ENCODE measurements around the gene GDI2. TPM values are rescaled to one million over a fixed set of nuclear protein-coding genes. Genes with fewer than 3 reads are reported as not detected.

The GDI2 gene
- total RNA-seq, 1 donor from 2014 or later = 287 TPM

DNA sequence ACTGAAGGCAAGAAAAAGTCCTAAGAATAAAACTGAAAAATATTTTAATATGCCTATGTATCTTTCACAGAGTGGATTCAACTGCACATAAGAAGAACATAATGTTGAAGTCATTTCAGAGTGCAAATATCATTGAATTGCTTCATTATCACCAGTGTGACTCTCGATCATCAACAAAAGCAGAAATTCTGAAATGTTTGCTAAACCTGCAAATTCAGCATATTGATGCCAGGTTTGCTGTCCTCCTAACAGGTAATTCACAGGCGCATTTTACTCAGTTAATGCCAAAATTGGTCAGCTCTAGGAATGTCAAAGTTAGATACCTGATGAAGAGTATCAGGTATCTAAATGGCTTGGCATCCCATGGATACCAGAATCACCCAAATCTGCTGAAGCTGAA, 52.0 kb downstream of the GDI2 start:
- Mint-ChIP-seq H3K27ac (no peak overlapping the region), H3K36me3 (ENCODE audit: insufficient read depth) (peaks cover 37% of the 10 kb centered on the region), H3K27me3 (no peaks in the 10 kb centered on the region), H3K9me3 (ENCODE audit: low read depth) (no peaks in the 10 kb centered on the region), H3K4me3 (ENCODE audit: low read depth) (no peak overlapping the region), H3K4me1 (ENCODE audit: low read depth) (peaks cover 21% of the 10 kb centered on the region)
- DNase-seq (ENCODE audit: low spot score, unreplicated experiment) = no peak
- TF ChIP-seq, protein P1, sequence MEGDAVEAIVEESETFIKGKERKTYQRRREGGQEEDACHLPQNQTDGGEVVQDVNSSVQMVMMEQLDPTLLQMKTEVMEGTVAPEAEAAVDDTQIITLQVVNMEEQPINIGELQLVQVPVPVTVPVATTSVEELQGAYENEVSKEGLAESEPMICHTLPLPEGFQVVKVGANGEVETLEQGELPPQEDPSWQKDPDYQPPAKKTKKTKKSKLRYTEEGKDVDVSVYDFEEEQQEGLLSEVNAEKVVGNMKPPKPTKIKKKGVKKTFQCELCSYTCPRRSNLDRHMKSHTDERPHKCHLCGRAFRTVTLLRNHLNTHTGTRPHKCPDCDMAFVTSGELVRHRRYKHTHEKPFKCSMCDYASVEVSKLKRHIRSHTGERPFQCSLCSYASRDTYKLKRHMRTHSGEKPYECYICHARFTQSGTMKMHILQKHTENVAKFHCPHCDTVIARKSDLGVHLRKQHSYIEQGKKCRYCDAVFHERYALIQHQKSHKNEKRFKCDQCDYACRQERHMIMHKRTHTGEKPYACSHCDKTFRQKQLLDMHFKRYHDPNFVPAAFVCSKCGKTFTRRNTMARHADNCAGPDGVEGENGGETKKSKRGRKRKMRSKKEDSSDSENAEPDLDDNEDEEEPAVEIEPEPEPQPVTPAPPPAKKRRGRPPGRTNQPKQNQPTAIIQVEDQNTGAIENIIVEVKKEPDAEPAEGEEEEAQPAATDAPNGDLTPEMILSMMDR (IDR thresholded peaks at IDR 0.05; ENCODE audit: unreplicated experiment) = no peak

DNA sequence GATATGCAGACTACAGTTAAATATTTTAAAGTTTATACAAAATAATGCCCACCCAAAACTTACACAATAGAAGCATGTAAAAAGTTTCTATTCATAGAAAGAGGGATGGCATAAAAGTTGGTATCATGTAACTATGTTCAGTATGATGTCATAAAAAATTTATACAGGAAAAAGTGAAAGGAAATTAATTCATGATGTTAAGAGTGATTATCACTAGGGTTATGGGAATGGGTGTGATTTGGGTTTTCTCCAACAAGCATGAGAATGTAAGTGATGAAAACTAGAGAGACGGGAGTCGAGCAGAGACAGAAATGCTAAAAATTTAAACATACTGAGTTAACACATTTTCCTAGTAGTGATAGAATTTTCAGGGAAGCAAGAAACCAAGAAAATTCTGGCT, 52.7 kb downstream of the GDI2 start:
- Mint-ChIP-seq H3K27ac (no peak overlapping the region), H3K4me1 (ENCODE audit: low read depth) (peaks cover 15% of the 10 kb centered on the region), H3K27me3 (no peaks in the 10 kb centered on the region), H3K9me3 (ENCODE audit: low read depth) (no peaks in the 10 kb centered on the region), H3K36me3 (ENCODE audit: insufficient read depth) (peaks cover 30% of the 10 kb centered on the region), H3K4me3 (ENCODE audit: low read depth) (no peak overlapping the region)
- DNase-seq (ENCODE audit: low spot score, unreplicated experiment) = no peak
- TF ChIP-seq, protein P1 (IDR thresholded peaks at IDR 0.05; ENCODE audit: unreplicated experiment) = no peak

DNA sequence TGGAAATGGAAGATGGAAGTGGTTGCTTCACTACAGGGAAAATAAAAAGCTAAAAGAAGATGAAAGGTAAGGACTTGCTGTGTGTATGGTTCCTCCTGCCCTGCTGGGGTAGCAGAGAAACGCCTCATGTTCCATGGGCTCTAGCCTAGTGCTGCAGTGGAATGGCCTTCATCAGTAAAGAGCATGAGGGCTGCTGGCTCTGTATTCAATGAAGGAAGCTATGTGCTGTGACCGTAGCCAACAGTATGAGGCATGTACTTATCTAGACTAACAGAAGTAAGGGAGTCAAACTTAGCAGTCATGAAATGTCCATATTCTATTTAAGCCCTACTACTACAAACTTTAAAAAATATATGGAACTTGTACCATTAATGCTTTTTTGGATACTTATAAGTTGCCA, 54.3 kb downstream of the GDI2 start:
- Mint-ChIP-seq H3K27me3 (no peaks in the 10 kb centered on the region), H3K9me3 (ENCODE audit: low read depth) (no peaks in the 10 kb centered on the region)

DNA sequence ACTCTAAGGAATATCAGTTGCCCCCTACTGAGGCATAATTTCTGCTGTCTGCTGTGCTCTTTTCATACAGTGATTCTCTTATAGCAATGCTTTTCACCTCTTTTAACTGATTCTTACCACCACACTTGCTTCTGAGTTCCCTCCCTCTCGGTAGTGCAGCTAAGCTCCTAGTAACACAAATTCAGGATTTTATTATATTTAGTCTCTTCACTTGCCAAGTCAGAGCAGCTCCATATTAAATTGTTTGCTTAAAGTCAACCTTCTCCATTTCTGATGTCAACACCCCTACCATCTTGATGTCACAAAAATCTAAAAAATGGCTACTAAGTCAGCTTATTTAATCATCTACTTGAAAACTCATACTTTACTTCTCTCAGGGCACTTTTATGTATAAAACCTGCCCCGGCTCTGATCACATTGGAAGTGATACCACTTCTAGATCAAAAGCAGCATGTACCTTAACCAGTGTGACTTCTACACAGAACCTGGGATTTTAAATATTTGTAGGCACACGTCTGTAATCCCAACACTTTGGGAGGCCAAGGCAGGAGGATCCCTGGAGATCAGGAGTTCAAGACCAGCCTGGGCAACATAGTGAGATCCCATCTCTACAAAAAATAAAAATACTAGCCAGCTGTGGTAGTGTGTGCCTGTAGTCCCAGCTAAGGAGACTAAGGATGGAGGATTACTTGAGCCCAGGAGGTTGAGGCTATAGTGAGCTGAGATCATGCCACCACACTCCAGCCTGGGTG, 55.3 kb downstream of the GDI2 start:
- H3K27ac Mint-ChIP-seq = peak overlapping the region; percentile 69

More for the DNA sequence above, 54.3 kb downstream of the GDI2 start:
- Mint-ChIP-seq H3K36me3 (ENCODE audit: insufficient read depth) (peaks cover 23% of the 10 kb centered on the region), H3K27ac (peak overlapping the region; percentile 86), H3K4me1 (ENCODE audit: low read depth) (peaks cover 8% of the 10 kb centered on the region), H3K4me3 (ENCODE audit: low read depth) (no peak overlapping the region)
- TF ChIP-seq, protein P1 (IDR thresholded peaks at IDR 0.05; ENCODE audit: unreplicated experiment) = no peak
- no peak for DNase-seq (ENCODE audit: low spot score, unreplicated experiment)

DNA sequence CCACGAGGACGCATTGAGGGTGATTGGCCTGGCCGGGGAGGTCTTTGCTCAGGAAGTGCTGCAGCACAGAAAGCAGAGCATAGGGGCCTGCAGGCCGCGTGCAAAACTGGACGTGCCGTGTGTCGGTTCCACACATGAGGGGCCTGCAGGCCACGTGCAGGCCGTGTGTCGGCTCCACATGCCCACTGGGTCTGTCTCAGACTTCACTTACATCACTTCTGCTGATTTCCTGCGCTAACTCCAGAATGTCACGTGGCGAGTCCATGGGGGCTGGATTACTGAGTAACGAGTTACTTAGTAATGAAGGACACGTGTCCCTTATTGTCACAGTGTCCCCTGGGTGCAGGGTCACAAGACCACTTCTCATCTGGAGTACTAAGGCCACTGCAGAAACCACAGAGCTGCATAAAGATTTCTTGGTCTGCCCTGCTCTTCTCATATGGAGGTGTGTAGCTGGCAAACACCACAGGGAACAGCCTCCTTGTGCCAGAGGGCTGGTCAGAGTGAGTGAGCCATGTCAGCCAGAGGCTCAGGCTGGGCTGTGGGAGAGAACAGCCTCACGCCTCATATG, 60.8 kb downstream of the GDI2 start:
- H3K36me3 Mint-ChIP-seq (ENCODE audit: insufficient read depth) = peaks cover 12% of the 10 kb centered on the region

More for the DNA sequence above, 55.3 kb downstream of the GDI2 start:
- DNase-seq (ENCODE audit: low spot score, unreplicated experiment) = no peak
- TF ChIP-seq, protein P1 (IDR thresholded peaks at IDR 0.05; ENCODE audit: unreplicated experiment) = no peak
- H3K27me3 Mint-ChIP-seq = no peaks in the 10 kb centered on the region
- H3K36me3 Mint-ChIP-seq (ENCODE audit: insufficient read depth) = peaks cover 25% of the 10 kb centered on the region
- peaks cover 6% of the 10 kb centered on the region for H3K4me1 Mint-ChIP-seq (ENCODE audit: low read depth)
- no peak overlapping the region for H3K4me3 Mint-ChIP-seq (ENCODE audit: low read depth)
- no peaks in the 10 kb centered on the region for H3K9me3 Mint-ChIP-seq (ENCODE audit: low read depth)

More for the DNA sequence above, 60.8 kb downstream of the GDI2 start:
- peak overlapping the region; percentile 66 for H3K27ac Mint-ChIP-seq
- TF ChIP-seq, protein P1 (IDR thresholded peaks at IDR 0.05; ENCODE audit: unreplicated experiment) = no peak
- no peak for DNase-seq (ENCODE audit: low spot score, unreplicated experiment)
- no peaks in the 10 kb centered on the region for H3K9me3 Mint-ChIP-seq (ENCODE audit: low read depth)
- H3K4me1 Mint-ChIP-seq (ENCODE audit: low read depth) = peaks cover 11% of the 10 kb centered on the region
- H3K27me3 Mint-ChIP-seq = no peaks in the 10 kb centered on the region
- H3K4me3 Mint-ChIP-seq (ENCODE audit: low read depth) = no peak overlapping the region

Data from progenitor cell of endocrine pancreas (in vitro differentiated cells).